AG04449 (cell line): ENCODE results near the gene TM9SF2.

Experiments used
- CTCF ChIA-PET: fragments of 350-600 bp; formaldehyde crosslinking; extraction: SDS; loops from one replicate; lab custom pipeline; 2021; ENCODE audit warnings: antibody characterized with exemption; lab: Yijun Ruan, JAX
- POLR2A ChIA-PET: fragments of 400-600, 350-600 bp; formaldehyde crosslinking; extraction: SDS; loops from one replicate; lab custom pipeline; 2020; ENCODE audit warnings: antibody characterized with exemption, inconsistent platforms; lab: Yijun Ruan, JAX
- DNase-seq: peaks from one replicate; pipeline ENCODE4 v3.0.0-alpha.2; 2010; ENCODE audit warnings: low read depth, low spot score
- H3K4me3 ChIP-seq: 2 replicates; pipeline ENCODE4 v1.5.1; 2011; ENCODE audit warnings: low read depth, mild to moderate bottlenecking, control low read depth, low read length
- TF ChIP-seq, protein P1 (sequence below): IDR thresholded peaks from one replicate; pipeline ENCODE4 v1.5.1; 2011; ENCODE audit warnings: mild to moderate bottlenecking, moderate library complexity, low read length, control low read depth, inconsistent platforms; ENCODE audit not compliant: insufficient read depth; ENCODE audit errors: missing control alignments

TM9SF2 gene

DNA sequence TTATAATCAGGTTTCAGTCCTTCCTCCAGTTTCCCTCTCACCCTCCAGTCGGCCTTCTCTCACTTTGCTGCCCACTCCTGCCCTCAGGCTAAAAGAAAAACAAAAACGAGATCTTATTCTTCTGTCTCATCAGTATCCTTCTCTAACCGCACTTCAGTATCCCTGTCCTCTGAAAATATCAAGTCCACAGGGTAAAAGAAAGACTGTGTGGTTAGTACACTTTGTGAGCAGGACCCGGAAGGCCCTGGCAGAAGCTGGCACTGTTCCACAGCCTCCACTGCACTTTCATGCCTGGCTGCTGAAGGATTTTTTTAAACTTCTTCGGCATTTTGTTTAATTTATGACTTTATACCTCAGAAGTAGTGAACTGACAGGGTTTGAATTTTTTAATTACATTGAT is 51.8 kb downstream of the TM9SF2 start:
- no peak for DNase-seq
- ChIA-PET POLR2A (no interaction called here), CTCF (interaction anchor here (1.3 to 2.5 kb wide), 2 partner anchors 113 to 287 kb away, joined by 3 to 9 read pairs; no protein-coding TSS in a partner anchor)

DNA sequence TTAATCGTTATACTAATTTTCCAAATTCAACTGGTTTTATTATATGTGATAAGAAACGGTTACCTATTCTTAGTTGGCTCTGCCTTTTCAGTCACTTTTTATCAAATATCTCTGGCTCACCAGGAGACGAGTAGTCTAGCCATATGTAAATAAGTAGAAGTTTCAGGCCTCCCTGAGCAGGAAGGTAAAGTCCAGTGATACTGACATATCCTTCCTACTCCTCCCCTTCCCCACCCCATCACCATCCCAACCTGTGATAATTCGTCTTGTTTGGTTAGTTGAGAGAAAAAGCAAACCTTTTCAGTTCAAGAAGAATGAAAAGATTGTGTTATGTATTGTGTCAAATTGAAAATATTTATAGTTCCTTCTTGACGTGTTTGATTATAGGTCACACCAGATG is 53.9 kb downstream of the TM9SF2 start:
- TF ChIP-seq, protein P1, sequence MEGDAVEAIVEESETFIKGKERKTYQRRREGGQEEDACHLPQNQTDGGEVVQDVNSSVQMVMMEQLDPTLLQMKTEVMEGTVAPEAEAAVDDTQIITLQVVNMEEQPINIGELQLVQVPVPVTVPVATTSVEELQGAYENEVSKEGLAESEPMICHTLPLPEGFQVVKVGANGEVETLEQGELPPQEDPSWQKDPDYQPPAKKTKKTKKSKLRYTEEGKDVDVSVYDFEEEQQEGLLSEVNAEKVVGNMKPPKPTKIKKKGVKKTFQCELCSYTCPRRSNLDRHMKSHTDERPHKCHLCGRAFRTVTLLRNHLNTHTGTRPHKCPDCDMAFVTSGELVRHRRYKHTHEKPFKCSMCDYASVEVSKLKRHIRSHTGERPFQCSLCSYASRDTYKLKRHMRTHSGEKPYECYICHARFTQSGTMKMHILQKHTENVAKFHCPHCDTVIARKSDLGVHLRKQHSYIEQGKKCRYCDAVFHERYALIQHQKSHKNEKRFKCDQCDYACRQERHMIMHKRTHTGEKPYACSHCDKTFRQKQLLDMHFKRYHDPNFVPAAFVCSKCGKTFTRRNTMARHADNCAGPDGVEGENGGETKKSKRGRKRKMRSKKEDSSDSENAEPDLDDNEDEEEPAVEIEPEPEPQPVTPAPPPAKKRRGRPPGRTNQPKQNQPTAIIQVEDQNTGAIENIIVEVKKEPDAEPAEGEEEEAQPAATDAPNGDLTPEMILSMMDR, result no peak

More for the DNA sequence above, 51.8 kb downstream of the TM9SF2 start:
- TF ChIP-seq, protein P1, result no peak
- H3K4me3 ChIP-seq, result no peak overlapping the region

DNA sequence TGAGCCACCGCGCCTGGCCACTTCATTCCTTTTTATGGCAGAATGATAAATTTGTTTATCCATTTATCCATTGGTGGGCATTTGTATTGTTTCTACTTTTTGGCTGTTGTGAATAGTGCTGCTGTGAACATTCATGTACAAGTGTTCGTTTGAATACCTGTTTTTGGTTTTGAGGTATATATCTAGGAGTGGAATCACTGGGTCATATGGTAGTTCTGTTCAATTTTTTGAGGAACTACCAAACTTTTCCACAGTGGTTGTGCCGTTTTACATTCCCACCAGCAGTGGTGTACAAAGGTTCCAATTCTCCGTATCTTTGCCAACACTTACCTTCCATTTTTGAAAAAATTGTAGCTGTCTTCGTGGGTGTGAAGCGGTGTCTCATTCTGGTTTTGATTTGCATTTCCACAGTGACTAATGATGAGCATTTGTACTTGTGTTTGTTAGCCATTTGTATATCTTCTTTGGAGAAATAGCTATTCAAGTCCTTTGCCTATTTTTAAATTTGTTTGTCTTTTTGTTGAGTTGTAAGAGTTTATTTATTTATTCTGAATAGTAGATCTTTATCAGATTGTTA is 55.7 kb downstream of the TM9SF2 start:
- no peak overlapping the region for H3K4me3 ChIP-seq
- POLR2A ChIA-PET, result no interaction called here
- DNase-seq, result no peak
- TF ChIP-seq, protein P1, result no peak
- CTCF ChIA-PET, result interaction anchor here (1.9 kb wide), 1 partner anchor 120 kb away, joined by 6 read pairs; no protein-coding TSS in a partner anchor

More for the DNA sequence above, 53.9 kb downstream of the TM9SF2 start:
- H3K4me3 ChIP-seq, result no peak overlapping the region
- no peak for DNase-seq
- CTCF ChIA-PET, result interaction anchor here (0.6 to 2.5 kb wide), 3 partner anchors 9 to 118 kb away, joined by 3 to 9 read pairs (median 3); no protein-coding TSS in a partner anchor
- POLR2A ChIA-PET, result no interaction called here

DNA sequence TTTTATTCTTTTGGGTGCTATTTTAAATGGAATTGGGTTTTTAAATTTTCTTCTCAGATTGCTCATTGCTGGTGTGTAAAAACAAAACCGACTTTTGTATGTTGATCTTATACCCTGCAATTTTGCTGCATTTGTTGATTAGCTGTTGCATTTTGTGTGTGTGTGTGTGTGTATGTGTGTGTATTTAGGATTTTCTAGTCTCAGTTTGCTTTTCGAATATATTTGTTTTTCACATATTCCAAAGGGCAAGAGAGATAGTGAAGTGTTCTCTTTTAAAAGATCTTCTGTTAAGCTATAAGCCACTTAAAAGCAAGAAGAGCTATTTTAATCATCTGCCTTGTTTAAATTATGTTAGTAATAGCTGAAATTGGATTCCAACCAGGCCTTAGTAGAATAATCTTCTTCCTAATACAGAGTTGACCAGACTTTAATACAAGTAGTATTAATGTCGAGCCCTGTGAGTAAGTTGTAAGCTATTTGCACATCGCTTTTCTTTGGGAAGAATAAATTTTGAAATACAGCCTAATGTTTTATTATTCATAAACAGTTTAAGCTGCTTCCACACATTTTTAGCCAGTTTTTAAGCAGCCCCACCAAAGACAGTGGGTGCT is 57.4 kb downstream of the TM9SF2 start:
- POLR2A ChIA-PET, result no interaction called here
- TF ChIP-seq, protein P1, result no peak
- CTCF ChIA-PET, result interaction anchor here (1.2 to 2.0 kb wide), 4 partner anchors 13 to 122 kb away, joined by 3 to 6 read pairs (median 5); no protein-coding TSS in a partner anchor

DNA sequence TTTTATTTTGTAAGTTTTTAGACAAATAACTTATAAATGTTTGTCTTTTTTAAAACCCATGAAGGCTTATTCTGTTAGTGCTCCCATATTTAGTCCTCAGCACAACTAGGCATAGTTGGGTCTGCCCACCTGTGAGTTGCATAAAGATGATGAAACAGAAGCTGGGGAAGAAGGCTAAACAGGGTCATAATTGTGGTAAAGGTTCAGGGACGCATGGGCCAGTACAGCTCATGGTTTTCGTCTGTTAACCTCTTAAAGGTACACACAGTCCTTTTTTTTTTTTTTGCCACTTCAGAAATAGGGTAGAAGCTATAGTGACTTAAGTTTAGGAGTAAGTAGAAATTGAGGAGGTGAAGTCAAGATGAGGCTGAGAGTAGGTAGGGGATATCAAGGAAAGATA is 58.3 kb downstream of the TM9SF2 start:
- ChIA-PET POLR2A (no interaction called here), CTCF (interaction anchor here (1.2 to 2.0 kb wide), 2 partner anchors 14 to 118 kb away, joined by 3 to 5 read pairs; no protein-coding TSS in a partner anchor)
- DNase-seq, result no peak
- no peak overlapping the region for H3K4me3 ChIP-seq
- TF ChIP-seq, protein P1, result no peak

More for the DNA sequence above, 57.4 kb downstream of the TM9SF2 start:
- no peak overlapping the region for H3K4me3 ChIP-seq
- DNase-seq, result no peak

DNA sequence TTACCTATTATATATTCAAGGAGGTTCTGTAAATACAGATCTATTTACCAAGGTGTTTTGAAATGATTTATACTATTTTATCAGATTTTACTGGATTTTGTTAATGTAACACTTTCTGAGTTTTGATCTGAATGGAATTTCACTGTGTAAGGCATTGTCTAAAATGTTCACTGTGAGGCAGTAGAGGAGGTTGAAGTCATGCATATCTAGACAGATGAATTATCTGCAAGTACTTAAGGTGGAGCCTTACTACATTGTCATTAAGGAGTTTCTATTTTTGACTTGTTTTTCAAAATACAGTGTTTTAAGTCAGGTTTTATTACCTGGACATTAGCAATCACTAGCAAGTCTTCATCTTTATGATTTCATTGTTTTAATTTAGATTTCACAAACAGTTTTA is 62.1 kb downstream of the TM9SF2 start:
- no peak overlapping the region for H3K4me3 ChIP-seq
- ChIA-PET POLR2A (no interaction called here), CTCF (no interaction called here)
- TF ChIP-seq, protein P1, result no peak
- DNase-seq, result no peak
